ENCODE data around the gene LANCL3.
"Not testable (repeated sequence)": the region's sequence is repeated elsewhere in the genome, so short reads cannot be mapped to it uniquely, and the experiment has no call there.

LANCL3 gene

GRCh38 chrX:37627602-37628001 is 56.1 kb downstream of the LANCL3 start:
- DNase-seq: no peak

GRCh38 chrX:37638047-37638446 is 66.6 kb downstream of the LANCL3 start:
- no peak for DNase-seq

GRCh38 chrX:37640142-37640541 is 68.7 kb downstream of the LANCL3 start:
- no peak for DNase-seq

GRCh38 chrX:37641859-37642258 is 70.4 kb downstream of the LANCL3 start:
- no peak for DNase-seq

GRCh38 chrX:37644381-37645305 is 73.2 kb downstream of the LANCL3 start:
- DNase-seq: no peak

DNA sequence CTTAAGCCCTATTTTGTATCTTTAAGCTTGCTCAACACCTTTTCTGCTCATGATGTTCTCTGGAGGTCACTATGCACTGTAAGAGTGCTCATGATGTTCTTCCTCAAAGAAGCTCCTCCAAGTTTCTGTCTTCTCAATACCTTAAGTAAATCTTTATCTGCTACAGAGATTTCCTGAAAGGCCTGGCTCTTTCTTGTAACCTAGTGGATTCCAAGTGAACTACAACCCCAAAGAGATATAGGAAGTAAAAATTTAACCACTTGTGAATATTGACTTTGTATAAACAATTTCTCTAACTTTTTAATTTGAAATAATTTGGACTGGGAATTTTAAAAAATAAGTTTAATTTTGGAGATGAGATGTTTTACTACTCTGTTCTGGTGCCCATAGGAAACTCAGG is 74.8 kb downstream of the LANCL3 start:
- DNase-seq: no peak

GRCh38 chrX:37650879-37651278 is 79.4 kb downstream of the LANCL3 start:
- DNase-seq: not testable (repeated sequence)

GRCh38 chrX:37651921-37652452 is 80.5 kb downstream of the LANCL3 start:
- DNase-seq: no peak

DNA sequence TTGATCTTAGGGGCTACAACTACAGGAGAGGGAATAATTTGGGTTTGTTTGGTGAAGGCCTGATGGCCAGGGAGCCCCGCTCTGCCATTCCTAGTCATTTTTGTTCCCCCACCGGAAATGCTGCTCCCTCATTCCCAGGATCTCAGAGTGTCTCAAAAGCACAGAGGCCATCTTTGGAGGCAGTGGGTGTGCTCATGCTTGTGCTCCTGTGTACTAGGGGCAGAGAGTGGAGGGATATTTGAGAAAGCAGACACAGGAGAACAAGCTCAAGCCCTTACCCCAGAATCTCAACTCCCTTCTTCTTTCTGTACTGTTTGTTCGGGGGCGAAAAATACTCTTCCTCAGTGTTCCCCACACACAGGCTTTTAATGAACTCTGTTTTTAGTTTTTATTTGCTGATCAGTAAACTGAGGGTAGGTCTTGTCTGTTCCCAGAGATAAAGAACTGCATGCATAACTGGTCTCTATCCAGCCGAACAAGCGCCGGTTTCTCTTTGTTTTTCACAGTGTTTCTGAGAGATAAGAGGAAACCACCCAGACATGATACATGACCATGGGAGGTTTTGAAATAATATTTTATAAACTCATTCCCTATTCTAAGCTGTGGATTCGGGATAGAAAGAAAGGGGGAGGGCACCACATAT is 81.2 kb downstream of the LANCL3 start:
- no peak for DNase-seq

DNA sequence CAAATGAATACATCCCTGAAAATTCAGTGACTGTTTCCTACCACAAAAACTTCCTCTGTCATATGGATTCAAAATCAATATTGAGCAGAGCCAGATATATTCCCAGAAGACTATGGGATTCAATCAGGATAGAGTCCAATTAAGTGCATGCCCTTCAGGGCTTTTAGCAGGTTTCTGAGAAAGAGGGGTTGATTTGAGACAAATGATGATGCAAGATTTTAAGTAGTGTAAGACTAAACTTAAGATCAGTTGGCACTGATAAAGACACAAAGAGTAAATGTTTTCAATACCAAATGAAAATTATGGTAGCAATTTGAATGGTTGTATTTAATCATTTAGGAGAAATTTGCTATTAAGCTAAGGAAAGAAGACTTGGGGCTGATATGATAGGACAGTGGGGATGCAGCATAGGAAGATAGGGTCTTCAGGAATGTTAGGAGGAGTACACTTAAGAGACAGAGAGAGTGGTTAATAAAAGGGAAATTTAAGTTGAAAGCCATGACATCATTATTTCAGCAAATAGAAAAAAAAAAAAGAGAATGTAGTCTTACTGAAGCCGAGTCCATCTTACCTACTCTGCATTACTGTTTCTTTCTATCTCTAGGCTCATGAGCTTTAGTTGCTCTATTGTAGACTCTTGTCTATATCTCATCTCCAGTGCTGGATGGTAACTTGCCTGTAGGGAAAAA is 82.1 kb downstream of the LANCL3 start:
- DNase-seq: no peak

- no peak for DNase-seq
These were observed 87.0 kb downstream of the LANCL3 start for GRCh38 chrX:37658343-37659030.

DNA sequence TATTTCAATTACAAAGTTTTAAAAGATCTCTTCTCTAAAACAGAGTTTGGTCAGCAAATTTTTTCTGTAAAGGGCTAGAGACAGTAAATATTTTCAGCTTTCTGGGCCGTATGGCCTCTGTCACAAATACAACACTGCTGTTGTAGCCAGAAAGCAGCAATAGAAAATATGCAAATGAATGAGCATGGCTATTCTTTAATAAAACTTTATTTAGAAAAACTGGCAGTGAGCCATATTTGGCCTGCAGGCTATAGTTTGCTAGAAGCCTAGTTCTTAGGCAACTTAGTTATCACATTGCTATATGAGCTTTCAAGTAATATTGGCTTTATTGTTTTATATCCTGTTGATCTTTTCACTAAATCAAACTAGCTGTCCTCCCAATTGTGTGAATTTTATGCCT is 87.6 kb downstream of the LANCL3 start:
- no peak for DNase-seq

DNA sequence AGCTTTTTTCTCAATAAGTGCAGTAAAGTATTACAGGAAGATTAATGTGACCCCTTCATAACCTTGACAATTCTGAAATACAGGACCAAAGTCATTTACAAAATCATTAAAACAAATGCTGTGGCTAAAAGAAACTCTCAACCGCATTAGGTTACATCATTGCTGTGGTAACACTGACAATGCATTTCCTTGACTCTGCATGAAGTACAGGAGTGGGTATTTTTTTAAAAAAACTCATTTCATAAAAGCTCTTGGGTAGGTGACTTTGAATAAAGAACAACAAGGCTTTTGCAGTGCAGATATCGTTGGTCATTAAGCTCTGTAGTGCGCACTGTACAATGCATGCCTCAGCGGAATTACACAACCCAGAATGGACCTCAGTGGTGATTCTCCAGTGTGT is 90.7 kb downstream of the LANCL3 start:
- DNase-seq: no peak

GRCh38 chrX:37666516-37666915 is 95.1 kb downstream of the LANCL3 start:
- DNase-seq: no peak

- DNase-seq: no peak
These were observed 95.7 kb downstream of the LANCL3 start for GRCh38 chrX:37667141-37667540.

DNA sequence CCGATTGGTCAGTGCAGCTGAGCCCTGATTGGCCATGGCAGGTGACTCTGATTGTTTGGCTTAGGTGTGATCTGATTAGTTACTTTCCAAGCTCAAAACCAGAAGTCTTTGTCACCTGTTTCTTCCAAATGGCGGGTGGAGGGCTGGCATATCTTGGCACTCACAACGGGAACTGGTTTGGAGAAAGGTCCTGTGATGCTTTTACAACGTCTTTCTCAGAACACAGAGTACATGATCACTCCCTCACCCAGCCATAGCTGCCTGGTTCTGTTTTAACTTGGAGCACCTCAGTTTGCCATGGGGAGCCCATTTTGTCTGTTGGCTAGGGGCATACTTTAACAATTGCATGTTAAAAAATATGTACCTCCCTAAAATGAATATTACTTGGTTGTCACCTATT is 101.1 kb downstream of the LANCL3 start:
- no peak for DNase-seq

- DNase-seq: no peak
These were observed 105.3 kb downstream of the LANCL3 start for GRCh38 chrX:37676811-37677210.

GRCh38 chrX:37677243-37677642 is 105.8 kb downstream of the LANCL3 start:
- no peak for DNase-seq

DNA sequence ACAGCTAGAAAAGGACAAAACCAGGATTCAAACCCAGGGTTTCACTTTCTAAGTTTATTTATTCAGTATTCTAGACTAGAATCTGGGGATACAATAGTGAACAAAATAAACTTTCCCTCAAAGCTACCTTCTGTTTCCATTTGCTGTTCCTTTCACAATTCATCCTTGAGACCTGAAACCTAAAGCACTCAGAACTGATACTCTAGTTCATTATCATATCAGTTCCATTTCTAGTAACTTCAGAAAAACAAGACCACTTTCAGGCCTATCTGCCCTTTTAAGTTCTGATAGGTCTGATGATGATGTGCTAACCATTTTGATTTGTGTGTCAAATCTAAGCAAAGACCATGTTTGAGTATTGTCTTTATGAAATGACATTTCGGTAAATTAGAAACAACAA is 106.3 kb downstream of the LANCL3 start:
- no peak for DNase-seq

DNA sequence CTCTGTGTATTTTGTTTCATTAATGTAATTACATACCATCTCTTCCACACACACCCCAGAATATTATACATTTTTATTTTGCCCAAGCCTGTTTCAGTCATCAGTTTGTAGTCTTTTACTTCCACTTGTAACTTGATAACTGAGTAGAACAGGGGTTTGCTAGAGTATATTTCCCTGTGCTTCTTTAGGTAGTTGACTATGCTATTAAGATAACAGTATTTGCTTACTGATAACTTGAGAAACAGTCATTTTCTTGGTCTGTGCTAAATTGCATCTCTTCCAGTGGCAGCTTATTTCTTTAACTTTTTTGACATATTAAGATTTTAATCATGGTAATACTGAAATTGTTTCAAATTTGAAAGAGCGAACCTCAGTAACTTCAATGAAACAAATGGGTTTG is 107.1 kb downstream of the LANCL3 start:
- no peak for DNase-seq

GRCh38 chrX:37679230-37679629 is 107.8 kb downstream of the LANCL3 start:
- DNase-seq: no peak

- DNase-seq: no peak
These were observed 108.4 kb downstream of the LANCL3 start for GRCh38 chrX:37679888-37680287.

- DNase-seq: no peak
These were observed 113.0 kb downstream of the LANCL3 start for GRCh38 chrX:37684426-37684825.

Measured in right forelimb (tissue), 1 donor.